SK-N-SH treated with all-trans-retinoic acid at 6 μM for 48 hours (cell line): Measurements from ENCODE around the gene CDCA8.

ENCODE experiments used
- ATAC-seq: fragments of 200-7000 bp; cut with Tn5 transposase; 3 replicates; pipeline ENCODE4 v1.9.1; 2020; ENCODE audit warnings: mild to moderate bottlenecking, moderate library complexity
- ARNTL ChIP-seq: fragments of 450-650 bp; formaldehyde crosslinking; IDR thresholded peaks from 2 replicates; pipeline ENCODE4 v1.5.0; 2020; ENCODE audit warnings: low read depth, mild to moderate bottlenecking, moderate library complexity, borderline replicate concordance
- BACH2 ChIP-seq: fragments of 250-450 bp; sonication (Bioruptor Pico); IDR thresholded peaks from 2 replicates; pipeline ENCODE4 v1.9.0; 2021; ENCODE audit warnings: mild to moderate bottlenecking, borderline replicate concordance
- CREB5 ChIP-seq: fragments of 250-450 bp; sonication (Bioruptor Pico); IDR thresholded peaks from 2 replicates; pipeline ENCODE4 v1.5.1; 2020; ENCODE audit warnings: low read depth, mild to moderate bottlenecking, moderate library complexity
- CSDC2 ChIP-seq: fragments of 250-450 bp; sonication (Bioruptor Pico); IDR thresholded peaks from 2 replicates; pipeline ENCODE4 v1.5.0; 2020; ENCODE audit warnings: mild to moderate bottlenecking, moderate library complexity
- CSRNP3 ChIP-seq: fragments of 250-450 bp; sonication (Bioruptor Pico); IDR thresholded peaks from 2 replicates; pipeline ENCODE4 v1.5.1; 2021; ENCODE audit warnings: mild to moderate bottlenecking, moderate library complexity
- ESRRG ChIP-seq: fragments of 250-450 bp; sonication (Bioruptor Pico); IDR thresholded peaks from 2 replicates; pipeline ENCODE4 v1.6.1; 2021; ENCODE audit warnings: mild to moderate bottlenecking
- GLIS3 ChIP-seq: fragments of 250-450 bp; sonication (Bioruptor Pico); IDR thresholded peaks from 2 replicates; pipeline ENCODE4 v1.5.0; 2020; ENCODE audit warnings: mild to moderate bottlenecking, moderate library complexity
- OSR1 ChIP-seq: fragments of 250-450 bp; sonication (Bioruptor Pico); IDR thresholded peaks from 2 replicates; pipeline ENCODE4 v1.8.0; 2022; ENCODE audit warnings: moderate library complexity, mild to moderate bottlenecking, inconsistent platforms
- PATZ1 ChIP-seq: fragments of 250-450 bp; sonication (Bioruptor Pico); IDR thresholded peaks from 2 replicates; pipeline ENCODE4 v1.8.0; 2020; ENCODE audit warnings: mild to moderate bottlenecking, moderate library complexity, borderline replicate concordance
- POU6F1 ChIP-seq: fragments of 250-450 bp; sonication (Bioruptor Pico); IDR thresholded peaks from 2 replicates; pipeline ENCODE4 v1.8.0; 2021; ENCODE audit warnings: low read depth, mild to moderate bottlenecking, moderate library complexity, borderline replicate concordance
- PPARA ChIP-seq: fragments of 250-450 bp; sonication (Bioruptor Pico); IDR thresholded peaks from 2 replicates; pipeline ENCODE4 v1.5.0; 2020; ENCODE audit warnings: mild to moderate bottlenecking, borderline replicate concordance
- RARB ChIP-seq: fragments of 250-450 bp; sonication (Bioruptor Pico); IDR thresholded peaks from 2 replicates; pipeline ENCODE4 v1.8.0; 2021; ENCODE audit warnings: mild to moderate bottlenecking, moderate library complexity
- SNAI2 ChIP-seq: fragments of 250-450 bp; sonication (Bioruptor Pico); IDR thresholded peaks from 2 replicates; pipeline ENCODE4 v1.5.0; 2020; ENCODE audit warnings: mild to moderate bottlenecking, moderate library complexity
- TCF4 ChIP-seq: fragments of 250-450 bp; sonication (Bioruptor Pico); IDR thresholded peaks from 2 replicates; pipeline ENCODE4 v1.8.0; 2021; ENCODE audit warnings: mild to moderate bottlenecking, moderate library complexity, borderline replicate concordance
- TOX ChIP-seq: fragments of 250-450 bp; sonication (Bioruptor Pico); IDR thresholded peaks from 2 replicates; pipeline ENCODE4 v1.8.0; 2021; ENCODE audit warnings: mild to moderate bottlenecking, moderate library complexity, borderline replicate concordance
- TSHZ2 ChIP-seq: fragments of 250-450 bp; sonication (Bioruptor Pico); IDR thresholded peaks from 2 replicates; pipeline ENCODE4 v1.5.0; 2020; ENCODE audit warnings: mild to moderate bottlenecking, moderate library complexity
- ZC3H10 ChIP-seq: fragments of 250-450 bp; sonication (Bioruptor Pico); IDR thresholded peaks from 2 replicates; pipeline ENCODE4 v1.5.1; 2021; ENCODE audit warnings: mild to moderate bottlenecking, moderate library complexity
- ZFP3 ChIP-seq: fragments of 250-450 bp; sonication (Bioruptor Pico); IDR thresholded peaks from 2 replicates; pipeline ENCODE4 v1.5.0; 2020; ENCODE audit warnings: mild to moderate bottlenecking, moderate library complexity
- ZFP30 ChIP-seq: fragments of 450-650 bp; formaldehyde crosslinking; IDR thresholded peaks from 2 replicates; pipeline ENCODE4 v1.5.0; 2022; ENCODE audit warnings: mild to moderate bottlenecking, moderate library complexity
- ZNF565 ChIP-seq: fragments of 450-650 bp; formaldehyde crosslinking; conservative IDR thresholded peaks from 2 replicates; pipeline ENCODE4 v1.5.0; 2020; ENCODE audit warnings: low read depth, mild to moderate bottlenecking, moderate library complexity
- ZNF70 ChIP-seq: fragments of 450-650 bp; formaldehyde crosslinking; IDR thresholded peaks from 2 replicates; pipeline ENCODE4 v1.5.0; 2020; ENCODE audit warnings: mild to moderate bottlenecking, moderate library complexity
- ZNF8 ChIP-seq: fragments of 450-650 bp; formaldehyde crosslinking; IDR thresholded peaks from 2 replicates; pipeline ENCODE4 v1.5.0; 2020; ENCODE audit warnings: mild to moderate bottlenecking, moderate library complexity

Gene CDCA8

GRCh38 chr1:37717631-37718030 lies 25.3 kb downstream of the CDCA8 start:
- no peak for TF ChIP-seq PPARA (CRISPR knock-in tag)
- no peak for TF ChIP-seq TSHZ2 (CRISPR knock-in tag)
- TF ChIP-seq ESRRG (CRISPR knock-in tag), result no peak
- no peak for TF ChIP-seq BACH2 (CRISPR knock-in tag)
- no peak for TF ChIP-seq CREB5 (CRISPR knock-in tag)
- no peak for TF ChIP-seq ZC3H10 (CRISPR knock-in tag)
- no peak for TF ChIP-seq POU6F1 (CRISPR knock-in tag)
- TF ChIP-seq ZNF8, result no peak
- TF ChIP-seq CSRNP3, result no peak
- no peak for TF ChIP-seq CSDC2 (CRISPR knock-in tag)
- TF ChIP-seq TCF4 (CRISPR knock-in tag), result no peak
- TF ChIP-seq, all 23 proteins: peak for 0
- ATAC-seq, result no peak

- TF ChIP-seq CSRNP3 (no peak), SNAI2 (CRISPR knock-in tag) (no peak), TOX (CRISPR knock-in tag) (no peak), ZC3H10 (CRISPR knock-in tag) (no peak), OSR1 (no peak), CREB5 (CRISPR knock-in tag) (no peak), ZNF565 (CRISPR knock-in tag) (no peak), RARB (no peak), ARNTL (CRISPR knock-in tag) (no peak), BACH2 (CRISPR knock-in tag) (no peak), PATZ1 (CRISPR knock-in tag) (no peak), ZFP30 (no peak), CSDC2 (CRISPR knock-in tag) (no peak), TCF4 (CRISPR knock-in tag) (no peak), ESRRG (CRISPR knock-in tag) (no peak), ZFP3 (CRISPR knock-in tag) (no peak), ZNF70 (CRISPR knock-in tag) (no peak), GLIS3 (CRISPR knock-in tag) (no peak)
- TF ChIP-seq, all 23 proteins: peak for 0
- ATAC-seq, result no peak
These were observed 26.0 kb downstream of the CDCA8 start for GRCh38 chr1:37718181-37718900.
